ENCODE measurements around the gene TPST2. TPM values are rescaled to one million over a fixed set of nuclear protein-coding genes. Genes with fewer than 3 reads are reported as not detected.

Gene TPST2
- total and polyA plus RNA-seq, 9 of the 15 experiments (the other 6 are each of a cell fraction or from before 2014, with no cell fraction given), result 14.2 to 123 (median 60.1) TPM

DNA sequence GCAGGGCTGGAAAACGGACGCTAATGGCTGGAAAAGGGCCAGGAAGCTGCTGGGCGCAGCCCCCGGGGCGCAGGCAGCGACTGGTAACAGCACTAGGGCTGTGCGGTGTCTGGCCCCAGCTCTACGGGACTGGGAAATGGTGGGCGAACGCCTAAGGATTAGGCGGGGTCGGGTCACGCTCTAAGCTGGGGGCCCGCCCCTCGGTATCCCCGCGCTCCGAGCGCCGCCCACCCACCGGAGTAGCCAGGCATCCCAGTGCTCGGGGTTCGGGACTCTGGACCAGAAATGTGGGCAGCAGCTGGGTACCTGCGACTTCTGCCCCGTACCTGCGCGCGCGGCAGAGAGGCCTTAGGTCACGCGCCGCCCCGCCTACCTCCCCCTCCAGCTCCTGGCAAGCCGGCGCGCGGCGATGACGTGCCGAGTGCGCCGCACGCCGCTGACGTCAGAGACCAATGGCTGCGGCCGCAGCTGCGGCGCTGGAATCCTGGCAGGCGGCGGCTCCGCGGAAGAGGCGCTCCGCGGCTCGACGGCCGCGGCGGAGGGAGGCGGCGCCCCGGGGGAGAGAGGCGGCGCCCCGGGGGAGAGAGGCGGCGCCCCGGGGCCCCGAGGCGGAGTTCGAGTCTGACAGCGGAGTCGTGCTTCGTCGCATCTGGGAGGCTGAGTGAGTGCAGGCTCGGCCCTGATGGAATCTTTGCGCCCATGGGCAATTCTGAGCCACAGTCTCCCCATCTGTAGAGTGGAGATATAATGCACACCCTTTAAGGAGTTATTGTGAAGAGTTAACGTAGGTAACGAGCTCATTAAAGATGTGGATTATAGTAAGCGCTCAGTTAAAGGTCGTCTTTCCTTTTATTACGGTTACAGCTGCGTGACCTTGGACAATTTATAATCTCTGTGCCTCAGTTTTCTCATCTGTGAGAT lies 106.2 kb downstream of the TPST2 start, which contains the start of the genes HPS4 and SRRD (continued):
- TF ChIP-seq STAT6 (CRISPR knock-in tag; IDR thresholded peaks at IDR 0.05) (no peak), RBM39 (optimal IDR thresholded peaks at IDR 0.05; ENCODE audit: low read depth, low read length) (no peak), STAT5B (CRISPR knock-in tag; IDR thresholded peaks at IDR 0.05) (no peak), ZNF655 (CRISPR knock-in tag; IDR thresholded peaks at IDR 0.05) (no peak), ESRRB (CRISPR knock-in tag; IDR thresholded peaks at IDR 0.05; ENCODE audit: borderline replicate concordance) (no peak), ZFP1 (CRISPR knock-in tag; IDR thresholded peaks at IDR 0.05) (no peak), ZNF133 (CRISPR knock-in tag; IDR thresholded peaks at IDR 0.05) (no peak), E2F3 (CRISPR knock-in tag; IDR thresholded peaks at IDR 0.05) (no peak), SLC30A9 (CRISPR knock-in tag; IDR thresholded peaks at IDR 0.05) (no peak), RFX5 (IDR thresholded peaks at IDR 0.05; ENCODE audit: low read depth, low read length) (no peak), GTF2A2 (tag; IDR thresholded peaks at IDR 0.05) (no peak), ZNF444 (CRISPR knock-in tag; IDR thresholded peaks at IDR 0.05) (no peak), ZNF165 (CRISPR knock-in tag; IDR thresholded peaks at IDR 0.05; ENCODE audit: borderline replicate concordance) (no peak), ZNF512 (tag; IDR thresholded peaks at IDR 0.05) (no peak), ZNF124 (CRISPR knock-in tag; IDR thresholded peaks at IDR 0.05) (no peak), GATA2 (CRISPR knock-in tag; IDR thresholded peaks at IDR 0.05) (no peak), ZNF644 (tag; IDR thresholded peaks at IDR 0.05; ENCODE audit: low read depth) (no peak)
- TF ChIP-seq, protein P1, sequence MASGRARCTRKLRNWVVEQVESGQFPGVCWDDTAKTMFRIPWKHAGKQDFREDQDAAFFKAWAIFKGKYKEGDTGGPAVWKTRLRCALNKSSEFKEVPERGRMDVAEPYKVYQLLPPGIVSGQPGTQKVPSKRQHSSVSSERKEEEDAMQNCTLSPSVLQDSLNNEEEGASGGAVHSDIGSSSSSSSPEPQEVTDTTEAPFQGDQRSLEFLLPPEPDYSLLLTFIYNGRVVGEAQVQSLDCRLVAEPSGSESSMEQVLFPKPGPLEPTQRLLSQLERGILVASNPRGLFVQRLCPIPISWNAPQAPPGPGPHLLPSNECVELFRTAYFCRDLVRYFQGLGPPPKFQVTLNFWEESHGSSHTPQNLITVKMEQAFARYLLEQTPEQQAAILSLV (tag; IDR thresholded peaks at IDR 0.05), result no peak
- TF ChIP-seq, protein P2, sequence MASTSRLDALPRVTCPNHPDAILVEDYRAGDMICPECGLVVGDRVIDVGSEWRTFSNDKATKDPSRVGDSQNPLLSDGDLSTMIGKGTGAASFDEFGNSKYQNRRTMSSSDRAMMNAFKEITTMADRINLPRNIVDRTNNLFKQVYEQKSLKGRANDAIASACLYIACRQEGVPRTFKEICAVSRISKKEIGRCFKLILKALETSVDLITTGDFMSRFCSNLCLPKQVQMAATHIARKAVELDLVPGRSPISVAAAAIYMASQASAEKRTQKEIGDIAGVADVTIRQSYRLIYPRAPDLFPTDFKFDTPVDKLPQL (IDR thresholded peaks at IDR 0.05; ENCODE audit: extremely low read depth, insufficient read length), result no peak
